Neuron (in vitro differentiated cells): ENCODE data around the gene TEX30.

Source experiments
- H2AFZ ChIP-seq: one replicate; pipeline ENCODE4 v1.6.1; 2013; ENCODE audit warnings: low read depth, mild to moderate bottlenecking, inconsistent platforms, low read length, moderate library complexity
- H3K27me3 ChIP-seq: one replicate; pipeline ENCODE4 v1.6.1; 2013; ENCODE audit warnings: low read length; ENCODE audit not compliant: insufficient read depth
- H3K36me3 ChIP-seq: one replicate; pipeline ENCODE4 v1.6.1; 2013; ENCODE audit warnings: low read length; ENCODE audit not compliant: insufficient read depth
- H3K4me1 ChIP-seq: one replicate; pipeline ENCODE4 v1.6.1; 2013; ENCODE audit warnings: low read length; ENCODE audit not compliant: insufficient read depth
- H3K4me3 ChIP-seq: 2 replicates; pipeline ENCODE4 v1.5.1; 2013; ENCODE audit warnings: mild to moderate bottlenecking, low read length, moderate library complexity
- H3K9me3 ChIP-seq: one replicate; pipeline ENCODE4 v1.6.1; 2013; ENCODE audit warnings: low read length

Gene TEX30

GRCh38 chr13:102726430-102726829 is 47.2 kb downstream of the TEX30 start:
- Histone ChIP-seq H3K4me1 (no peaks in the 10 kb centered on the region), H3K9me3 (no peaks in the 10 kb centered on the region), H3K36me3 (no peaks in the 10 kb centered on the region), H3K27me3 (no peaks in the 10 kb centered on the region), H3K4me3 (no peak overlapping the region), H2AFZ (no peak overlapping the region)

- no peaks in the 10 kb centered on the region for H3K9me3 ChIP-seq
- H3K36me3 ChIP-seq: no peaks in the 10 kb centered on the region
- H2AFZ ChIP-seq: no peak overlapping the region
- H3K27me3 ChIP-seq: no peaks in the 10 kb centered on the region
- H3K4me1 ChIP-seq: no peaks in the 10 kb centered on the region
- H3K4me3 ChIP-seq: no peak overlapping the region
Observed at GRCh38 chr13:102724923-102725322, 48.7 kb downstream of the TEX30 start.

- H3K4me1 ChIP-seq: no peaks in the 10 kb centered on the region
- no peak overlapping the region for H3K4me3 ChIP-seq
- no peaks in the 10 kb centered on the region for H3K27me3 ChIP-seq
- H3K36me3 ChIP-seq: no peaks in the 10 kb centered on the region
- no peak overlapping the region for H2AFZ ChIP-seq
- H3K9me3 ChIP-seq: no peaks in the 10 kb centered on the region
Observed at GRCh38 chr13:102721800-102722231, 51.8 kb downstream of the TEX30 start.

- Histone ChIP-seq H3K4me3 (no peak overlapping the region), H2AFZ (no peak overlapping the region), H3K4me1 (no peaks in the 10 kb centered on the region), H3K36me3 (no peaks in the 10 kb centered on the region), H3K9me3 (no peaks in the 10 kb centered on the region), H3K27me3 (no peaks in the 10 kb centered on the region)
Observed at GRCh38 chr13:102718746-102719145, 54.8 kb downstream of the TEX30 start.
